ACC112 (cell line): Measurements from ENCODE around the gene GAD2.

Experiments
- H2AFZ ChIP-seq: fragments of 200-600 bp; sonication (generic); one replicate; pipeline ENCODE4 v1.6.0; 2017; ENCODE audit warnings: antibody characterized with exemption, low read length; ENCODE audit not compliant: unreplicated experiment
- H3K27ac ChIP-seq: fragments of 200-600 bp; sonication (generic); 2 replicates; pipeline ENCODE4 v1.5.1; 2014; ENCODE audit warnings: low read depth, mild to moderate bottlenecking, antibody characterized with exemption, low read length, moderate library complexity
- H3K27me3 ChIP-seq: fragments of 200-600 bp; sonication (generic); 2 replicates; pipeline ENCODE4 v1.6.1; 2014; ENCODE audit warnings: mild to moderate bottlenecking, antibody characterized with exemption, low read length, moderate library complexity, mixed read lengths; ENCODE audit not compliant: insufficient read depth
- H3K36me3 ChIP-seq: fragments of 200-600 bp; sonication (generic); 2 replicates; pipeline ENCODE4 v1.6.1; 2016; ENCODE audit warnings: mild to moderate bottlenecking, antibody characterized with exemption, low read length, moderate library complexity, mixed read lengths; ENCODE audit not compliant: insufficient read depth
- H3K4me1 ChIP-seq: fragments of 200-600 bp; sonication (generic); one replicate; pipeline ENCODE4 v1.6.1; 2016; ENCODE audit warnings: low read length, mixed read lengths; ENCODE audit not compliant: insufficient read depth, unreplicated experiment, control insufficient read depth
- H3K4me3 ChIP-seq: fragments of 200-600 bp; sonication (generic); 2 replicates; pipeline ENCODE4 v1.5.1; 2014; ENCODE audit warnings: mild to moderate bottlenecking, low read depth, low read length
- H3K79me2 ChIP-seq: fragments of 200-600 bp; sonication (generic); one replicate; pipeline ENCODE4 v1.6.0; 2016; ENCODE audit warnings: low read length; ENCODE audit not compliant: control insufficient read depth, unreplicated experiment, insufficient read depth

Gene GAD2

GRCh38 chr10:26259341-26259740, 42.8 kb downstream of the GAD2 start:
- Histone ChIP-seq H3K4me3 (no peak overlapping the region), H3K27me3 (peaks cover 6% of the 10 kb centered on the region; the same call in 1 of the 2 replicates), H3K4me1 (no peaks in the 10 kb centered on the region), H3K79me2 (no peaks in the 10 kb centered on the region), H3K27ac (no peak overlapping the region), H3K36me3 (no peaks in the 10 kb centered on the region), H2AFZ (no peak overlapping the region)

DNA sequence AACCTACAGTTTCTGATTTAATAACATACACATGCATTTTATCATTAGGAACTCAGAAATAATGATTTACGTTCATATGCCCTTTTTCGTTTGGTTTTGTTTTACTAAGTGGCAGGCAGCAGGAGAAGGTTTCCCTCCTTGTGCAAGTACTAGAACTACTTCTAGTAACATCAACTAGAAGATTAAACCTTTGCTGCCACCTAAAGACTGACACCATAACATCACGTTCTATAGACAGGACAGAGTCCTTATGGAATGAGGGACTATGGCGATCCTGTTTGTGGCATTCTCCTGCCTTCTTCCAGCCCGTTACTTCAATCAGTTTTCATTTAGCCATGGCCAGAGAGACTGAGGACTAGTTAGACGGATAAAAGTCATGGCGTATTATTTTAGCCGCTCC, 53.2 kb downstream of the GAD2 start:
- H3K27me3 ChIP-seq: peaks cover 21% of the 10 kb centered on the region; the same call in 1 of the 2 replicates
- no peaks in the 10 kb centered on the region for H3K4me1 ChIP-seq
- H3K4me3 ChIP-seq: peak overlapping the region; percentile 71
- no peak overlapping the region for H2AFZ ChIP-seq
- H3K36me3 ChIP-seq: no peaks in the 10 kb centered on the region
- no peaks in the 10 kb centered on the region for H3K79me2 ChIP-seq
- H3K27ac ChIP-seq: no peak overlapping the region

GRCh38 chr10:26274391-26274790, 57.8 kb downstream of the GAD2 start:
- Histone ChIP-seq H3K4me1 (no peaks in the 10 kb centered on the region), H3K79me2 (no peaks in the 10 kb centered on the region), H3K36me3 (no peaks in the 10 kb centered on the region), H3K4me3 (no peak overlapping the region), H2AFZ (no peak overlapping the region), H3K27me3 (peaks cover 17% of the 10 kb centered on the region; the same call in 1 of the 2 replicates), H3K27ac (no peak overlapping the region)

DNA sequence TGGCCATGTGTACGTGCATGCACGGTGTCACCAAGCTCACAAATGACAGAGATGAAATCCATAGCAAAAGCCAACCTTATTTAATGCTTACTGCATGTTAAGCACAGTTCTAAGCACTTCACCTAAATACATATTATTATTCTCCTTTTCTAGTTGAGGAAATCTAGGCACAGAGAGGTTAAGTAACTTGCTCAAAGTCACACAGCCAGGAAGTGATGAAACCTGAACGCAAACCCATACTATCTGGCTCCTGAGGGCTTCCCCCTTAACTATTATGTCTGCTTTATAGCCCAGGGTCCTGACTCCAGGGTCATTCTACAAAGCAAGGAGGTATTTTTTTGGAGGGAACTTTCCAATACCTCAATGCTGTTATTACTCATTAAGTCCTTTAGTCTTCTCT, 61.7 kb downstream of the GAD2 start:
- no peak overlapping the region for H3K4me3 ChIP-seq
- H3K79me2 ChIP-seq: no peaks in the 10 kb centered on the region
- no peaks in the 10 kb centered on the region for H3K36me3 ChIP-seq
- H3K4me1 ChIP-seq: no peaks in the 10 kb centered on the region
- H3K27ac ChIP-seq: no peak overlapping the region
- H3K27me3 ChIP-seq: peaks cover 3% of the 10 kb centered on the region; the same call in 1 of the 2 replicates
- H2AFZ ChIP-seq: no peak overlapping the region

DNA sequence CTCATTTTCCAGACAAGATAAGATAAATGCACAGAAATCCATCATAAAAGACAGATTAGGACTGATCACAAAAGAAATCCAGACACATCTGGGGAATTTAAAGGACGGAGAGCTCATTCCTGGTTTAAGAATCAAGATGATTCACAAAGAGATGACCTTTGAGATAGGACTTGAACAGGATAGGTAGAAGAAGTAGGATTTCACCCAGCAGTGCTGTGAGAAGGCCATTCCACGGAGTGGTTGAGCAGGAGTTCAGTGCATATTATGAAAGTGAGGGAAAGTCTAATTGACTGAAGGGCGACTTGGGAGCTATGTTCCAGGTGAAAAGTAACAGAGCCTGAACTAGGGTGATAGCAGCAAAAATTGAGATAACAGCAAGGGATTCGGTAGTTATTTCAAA, 73.7 kb downstream of the GAD2 start:
- no peaks in the 10 kb centered on the region for H3K36me3 ChIP-seq
- no peak overlapping the region for H3K27ac ChIP-seq
- no peak overlapping the region for H3K4me3 ChIP-seq
- H3K79me2 ChIP-seq: no peaks in the 10 kb centered on the region
- H3K27me3 ChIP-seq: 0 out of 2 replicates have a peak, but pooled peaks cover 4% of the 10 kb centered on the region
- no peaks in the 10 kb centered on the region for H3K4me1 ChIP-seq
- H2AFZ ChIP-seq: no peak overlapping the region

- Histone ChIP-seq H3K27me3 (0 out of 2 replicates have a peak, but pooled peaks cover 4% of the 10 kb centered on the region), H3K79me2 (no peaks in the 10 kb centered on the region), H3K36me3 (no peaks in the 10 kb centered on the region), H2AFZ (no peak overlapping the region), H3K4me1 (no peaks in the 10 kb centered on the region), H3K4me3 (no peak overlapping the region), H3K27ac (no peak overlapping the region)
Observed at GRCh38 chr10:26291721-26292480, 75.3 kb downstream of the GAD2 start.

- Histone ChIP-seq H3K27ac (no peak overlapping the region), H2AFZ (no peak overlapping the region), H3K4me3 (no peak overlapping the region), H3K27me3 (0 out of 2 replicates have a peak, but pooled peaks cover 4% of the 10 kb centered on the region), H3K79me2 (no peaks in the 10 kb centered on the region), H3K36me3 (no peaks in the 10 kb centered on the region), H3K4me1 (no peaks in the 10 kb centered on the region)
Observed at GRCh38 chr10:26296360-26296759, 79.8 kb downstream of the GAD2 start.

GRCh38 chr10:26300001-26300400, 83.4 kb downstream of the GAD2 start:
- no peak overlapping the region for H2AFZ ChIP-seq
- H3K79me2 ChIP-seq: no peaks in the 10 kb centered on the region
- H3K36me3 ChIP-seq: no peaks in the 10 kb centered on the region
- H3K27ac ChIP-seq: no peak overlapping the region
- no peak overlapping the region for H3K4me3 ChIP-seq
- H3K27me3 ChIP-seq: peaks cover 4% of the 10 kb centered on the region; the same call in 1 of the 2 replicates
- H3K4me1 ChIP-seq: no peaks in the 10 kb centered on the region

- no peaks in the 10 kb centered on the region for H3K36me3 ChIP-seq
- H3K27me3 ChIP-seq: peaks cover 4% of the 10 kb centered on the region; the same call in 1 of the 2 replicates
- no peak overlapping the region for H3K4me3 ChIP-seq
- no peaks in the 10 kb centered on the region for H3K4me1 ChIP-seq
- no peak overlapping the region for H3K27ac ChIP-seq
- H2AFZ ChIP-seq: no peak overlapping the region
- no peaks in the 10 kb centered on the region for H3K79me2 ChIP-seq
Observed at GRCh38 chr10:26303366-26303765, 86.8 kb downstream of the GAD2 start.

GRCh38 chr10:26310361-26310760, 93.8 kb downstream of the GAD2 start:
- H3K4me3 ChIP-seq: no peak overlapping the region
- H3K4me1 ChIP-seq: no peaks in the 10 kb centered on the region
- no peaks in the 10 kb centered on the region for H3K36me3 ChIP-seq
- 0 out of 2 replicates have a peak, but pooled peaks cover 6% of the 10 kb centered on the region for H3K27me3 ChIP-seq
- no peaks in the 10 kb centered on the region for H3K79me2 ChIP-seq
- no peak overlapping the region for H2AFZ ChIP-seq
- H3K27ac ChIP-seq: no peak overlapping the region

- 0 out of 2 replicates have a peak, but pooled peaks cover 6% of the 10 kb centered on the region for H3K27me3 ChIP-seq
- H3K27ac ChIP-seq: no peak overlapping the region
- H3K4me1 ChIP-seq: no peaks in the 10 kb centered on the region
- no peaks in the 10 kb centered on the region for H3K36me3 ChIP-seq
- no peak overlapping the region for H3K4me3 ChIP-seq
- no peak overlapping the region for H2AFZ ChIP-seq
- H3K79me2 ChIP-seq: no peaks in the 10 kb centered on the region
Observed at GRCh38 chr10:26311383-26311940, 94.9 kb downstream of the GAD2 start.
